ENCODE measurements around the gene TRPM4.

DNA sequence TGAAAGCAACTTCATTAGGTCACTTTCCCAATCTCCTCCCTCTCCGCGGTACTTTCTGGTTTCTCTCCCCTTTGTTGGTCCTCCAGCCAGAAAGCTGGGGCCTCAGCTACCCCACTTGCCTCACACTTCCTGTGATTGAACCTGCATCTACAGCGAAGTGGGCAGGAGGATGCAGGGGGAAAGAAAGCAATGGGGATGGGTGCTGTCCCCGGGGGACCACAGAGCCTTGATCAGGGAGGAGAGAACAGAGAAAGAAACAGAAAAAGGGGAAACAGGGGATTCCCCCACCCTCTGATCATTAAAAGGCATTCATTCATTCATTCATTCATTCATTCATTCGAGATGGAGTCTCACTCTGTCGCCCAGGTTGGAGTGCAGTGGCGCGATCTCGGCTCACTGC lies 74.2 kb downstream of the TRPM4 start:
- no peak for TF ChIP-seq ZFP3 (CRISPR knock-in tag; IDR thresholded peaks at IDR 0.05)
- TF ChIP-seq ARNTL (CRISPR knock-in tag; IDR thresholded peaks at IDR 0.05; ENCODE audit: borderline replicate concordance, low read depth), result no peak
- TF ChIP-seq TSHZ2 (CRISPR knock-in tag; IDR thresholded peaks at IDR 0.05), result no peak
- TF ChIP-seq PPARA (CRISPR knock-in tag; IDR thresholded peaks at IDR 0.05; ENCODE audit: borderline replicate concordance), result no peak
- TF ChIP-seq OSR1 (CRISPR knock-in tag; IDR thresholded peaks at IDR 0.05), result no peak
- TF ChIP-seq TOX (CRISPR knock-in tag; IDR thresholded peaks at IDR 0.05; ENCODE audit: borderline replicate concordance), result no peak
- TF ChIP-seq, protein P1, sequence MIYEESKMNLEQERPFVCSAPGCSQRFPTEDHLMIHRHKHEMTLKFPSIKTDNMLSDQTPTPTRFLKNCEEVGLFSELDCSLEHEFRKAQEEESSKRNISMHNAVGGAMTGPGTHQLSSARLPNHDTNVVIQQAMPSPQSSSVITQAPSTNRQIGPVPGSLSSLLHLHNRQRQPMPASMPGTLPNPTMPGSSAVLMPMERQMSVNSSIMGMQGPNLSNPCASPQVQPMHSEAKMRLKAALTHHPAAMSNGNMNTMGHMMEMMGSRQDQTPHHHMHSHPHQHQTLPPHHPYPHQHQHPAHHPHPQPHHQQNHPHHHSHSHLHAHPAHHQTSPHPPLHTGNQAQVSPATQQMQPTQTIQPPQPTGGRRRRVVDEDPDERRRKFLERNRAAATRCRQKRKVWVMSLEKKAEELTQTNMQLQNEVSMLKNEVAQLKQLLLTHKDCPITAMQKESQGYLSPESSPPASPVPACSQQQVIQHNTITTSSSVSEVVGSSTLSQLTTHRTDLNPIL (CRISPR knock-in tag; IDR thresholded peaks at IDR 0.05; ENCODE audit: low read depth), result no peak
- TF ChIP-seq, protein P2, sequence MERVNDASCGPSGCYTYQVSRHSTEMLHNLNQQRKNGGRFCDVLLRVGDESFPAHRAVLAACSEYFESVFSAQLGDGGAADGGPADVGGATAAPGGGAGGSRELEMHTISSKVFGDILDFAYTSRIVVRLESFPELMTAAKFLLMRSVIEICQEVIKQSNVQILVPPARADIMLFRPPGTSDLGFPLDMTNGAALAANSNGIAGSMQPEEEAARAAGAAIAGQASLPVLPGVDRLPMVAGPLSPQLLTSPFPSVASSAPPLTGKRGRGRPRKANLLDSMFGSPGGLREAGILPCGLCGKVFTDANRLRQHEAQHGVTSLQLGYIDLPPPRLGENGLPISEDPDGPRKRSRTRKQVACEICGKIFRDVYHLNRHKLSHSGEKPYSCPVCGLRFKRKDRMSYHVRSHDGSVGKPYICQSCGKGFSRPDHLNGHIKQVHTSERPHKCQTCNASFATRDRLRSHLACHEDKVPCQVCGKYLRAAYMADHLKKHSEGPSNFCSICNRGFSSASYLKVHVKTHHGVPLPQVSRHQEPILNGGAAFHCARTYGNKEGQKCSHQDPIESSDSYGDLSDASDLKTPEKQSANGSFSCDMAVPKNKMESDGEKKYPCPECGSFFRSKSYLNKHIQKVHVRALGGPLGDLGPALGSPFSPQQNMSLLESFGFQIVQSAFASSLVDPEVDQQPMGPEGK (CRISPR knock-in tag; IDR thresholded peaks at IDR 0.05; ENCODE audit: borderline replicate concordance), result no peak
- no peak for TF ChIP-seq RARB (CRISPR knock-in tag; IDR thresholded peaks at IDR 0.05)
- TF ChIP-seq, protein P3, sequence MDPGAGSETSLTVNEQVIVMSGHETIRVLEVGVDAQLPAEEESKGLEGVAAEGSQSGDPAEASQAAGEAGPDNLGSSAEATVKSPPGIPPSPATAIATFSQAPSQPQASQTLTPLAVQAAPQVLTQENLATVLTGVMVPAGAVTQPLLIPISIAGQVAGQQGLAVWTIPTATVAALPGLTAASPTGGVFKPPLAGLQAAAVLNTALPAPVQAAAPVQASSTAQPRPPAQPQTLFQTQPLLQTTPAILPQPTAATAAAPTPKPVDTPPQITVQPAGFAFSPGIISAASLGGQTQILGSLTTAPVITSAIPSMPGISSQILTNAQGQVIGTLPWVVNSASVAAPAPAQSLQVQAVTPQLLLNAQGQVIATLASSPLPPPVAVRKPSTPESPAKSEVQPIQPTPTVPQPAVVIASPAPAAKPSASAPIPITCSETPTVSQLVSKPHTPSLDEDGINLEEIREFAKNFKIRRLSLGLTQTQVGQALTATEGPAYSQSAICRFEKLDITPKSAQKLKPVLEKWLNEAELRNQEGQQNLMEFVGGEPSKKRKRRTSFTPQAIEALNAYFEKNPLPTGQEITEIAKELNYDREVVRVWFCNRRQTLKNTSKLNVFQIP (CRISPR knock-in tag; IDR thresholded peaks at IDR 0.05; ENCODE audit: borderline replicate concordance, low read depth), result no peak
- no peak for TF ChIP-seq ESRRG (CRISPR knock-in tag; IDR thresholded peaks at IDR 0.05)
- TF ChIP-seq ZFP30 (CRISPR knock-in tag; IDR thresholded peaks at IDR 0.05), result no peak
